Measurements from ENCODE around the gene GNGT2.
A peak's percentile ranks its signal among the peaks of the same experiment; 100 is the strongest.
"Not testable (repeated sequence)": the region's sequence is repeated elsewhere in the genome, so short reads cannot be mapped to it uniquely, and the experiment has no call there.

The GNGT2 gene

GRCh38 chr17:49183341-49183740 is 27.0 kb downstream of the GNGT2 start:
- TF ChIP-seq, protein P1, sequence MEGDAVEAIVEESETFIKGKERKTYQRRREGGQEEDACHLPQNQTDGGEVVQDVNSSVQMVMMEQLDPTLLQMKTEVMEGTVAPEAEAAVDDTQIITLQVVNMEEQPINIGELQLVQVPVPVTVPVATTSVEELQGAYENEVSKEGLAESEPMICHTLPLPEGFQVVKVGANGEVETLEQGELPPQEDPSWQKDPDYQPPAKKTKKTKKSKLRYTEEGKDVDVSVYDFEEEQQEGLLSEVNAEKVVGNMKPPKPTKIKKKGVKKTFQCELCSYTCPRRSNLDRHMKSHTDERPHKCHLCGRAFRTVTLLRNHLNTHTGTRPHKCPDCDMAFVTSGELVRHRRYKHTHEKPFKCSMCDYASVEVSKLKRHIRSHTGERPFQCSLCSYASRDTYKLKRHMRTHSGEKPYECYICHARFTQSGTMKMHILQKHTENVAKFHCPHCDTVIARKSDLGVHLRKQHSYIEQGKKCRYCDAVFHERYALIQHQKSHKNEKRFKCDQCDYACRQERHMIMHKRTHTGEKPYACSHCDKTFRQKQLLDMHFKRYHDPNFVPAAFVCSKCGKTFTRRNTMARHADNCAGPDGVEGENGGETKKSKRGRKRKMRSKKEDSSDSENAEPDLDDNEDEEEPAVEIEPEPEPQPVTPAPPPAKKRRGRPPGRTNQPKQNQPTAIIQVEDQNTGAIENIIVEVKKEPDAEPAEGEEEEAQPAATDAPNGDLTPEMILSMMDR (IDR thresholded peaks at IDR 0.05; ENCODE audit: control insufficient read depth, insufficient read depth, low read depth, low read length, missing control alignments), result no peak
- no peak for DNase-seq (ENCODE audit: low read depth)
- H3K4me3 ChIP-seq (ENCODE audit: control insufficient read depth, low read depth, low read length), result no peak overlapping the region

GRCh38 chr17:49180998-49181635 is 29.3 kb downstream of the GNGT2 start:
- TF ChIP-seq, protein P1 (IDR thresholded peaks at IDR 0.05; ENCODE audit: control insufficient read depth, insufficient read depth, low read depth, low read length, missing control alignments), result no peak
- no peak for DNase-seq (ENCODE audit: low read depth)
- H3K4me3 ChIP-seq (ENCODE audit: control insufficient read depth, low read depth, low read length), result no peak overlapping the region

- no peak overlapping the region for H3K4me3 ChIP-seq (ENCODE audit: control insufficient read depth, low read depth, low read length)
- no peak for DNase-seq (ENCODE audit: low read depth)
- TF ChIP-seq, protein P1 (IDR thresholded peaks at IDR 0.05; ENCODE audit: control insufficient read depth, insufficient read depth, low read depth, low read length, missing control alignments), result peak; percentile 92
These were observed 30.1 kb downstream of the GNGT2 start for GRCh38 chr17:49180303-49180702.

DNA sequence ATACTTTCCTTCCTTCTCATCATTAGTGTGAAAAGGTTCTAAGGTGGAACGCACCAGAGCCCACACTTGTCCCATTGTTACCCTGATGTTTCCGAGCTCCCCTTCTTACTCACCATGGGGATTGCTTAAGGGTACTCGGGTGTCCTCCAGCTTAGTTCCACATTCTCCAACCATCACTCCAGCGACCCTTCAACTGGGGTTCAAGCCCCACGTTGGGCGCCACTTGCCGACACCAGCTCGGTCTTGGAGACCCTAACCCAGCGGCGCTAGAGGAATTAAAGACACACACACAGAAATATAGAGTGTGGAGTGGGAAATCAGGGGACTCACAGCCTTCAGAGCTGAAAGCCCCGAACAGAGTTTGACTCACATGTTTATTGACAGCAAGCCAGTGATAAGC is 34.4 kb downstream of the GNGT2 start:
- H3K4me3 ChIP-seq (ENCODE audit: control insufficient read depth, low read depth, low read length); DNase-seq (ENCODE audit: low read depth): not testable (repeated sequence)

DNA sequence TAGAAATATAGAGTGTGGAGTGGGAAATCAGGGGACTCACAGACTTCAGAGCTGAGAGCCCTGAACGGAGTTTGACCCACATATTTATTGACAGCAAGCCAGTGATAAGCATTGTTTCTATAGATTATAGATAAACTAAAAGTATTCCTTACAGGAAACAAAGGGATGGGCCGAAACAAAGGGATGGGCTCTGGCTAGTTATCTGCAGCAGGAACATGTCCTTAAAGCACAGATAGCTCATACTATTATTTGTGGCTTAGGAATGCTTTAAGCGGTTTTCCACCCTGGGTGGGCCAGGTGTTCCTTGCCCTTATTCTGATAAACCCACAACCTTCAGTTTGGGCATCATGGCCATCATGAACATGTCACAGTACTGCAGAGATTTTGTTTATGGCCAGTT is 39.7 kb downstream of the GNGT2 start:
- DNase-seq (ENCODE audit: low read depth); H3K4me3 ChIP-seq (ENCODE audit: control insufficient read depth, low read depth, low read length): not testable (repeated sequence)

DNA sequence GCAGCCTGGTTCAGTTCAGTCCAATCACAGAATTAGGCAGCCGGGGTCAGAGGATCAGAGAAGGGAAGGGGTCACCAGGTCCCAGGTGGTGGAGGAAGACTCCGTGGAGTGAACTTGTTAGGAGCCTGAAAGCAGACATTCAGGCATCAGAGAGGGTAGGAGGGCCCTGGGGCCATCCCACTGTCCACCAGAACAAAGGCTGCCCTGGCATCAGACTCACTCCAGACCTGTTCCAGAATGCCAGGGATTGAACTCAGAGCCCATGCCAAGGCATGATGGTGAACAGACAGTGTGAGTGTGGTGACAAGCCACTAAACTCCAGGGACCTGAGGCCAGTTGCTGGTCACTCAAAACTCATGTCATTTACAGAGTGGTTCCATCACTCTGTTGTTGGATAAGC is 40.2 kb downstream of the GNGT2 start:
- H3K4me3 ChIP-seq (ENCODE audit: control insufficient read depth, low read depth, low read length), result no peak overlapping the region
- DNase-seq (ENCODE audit: low read depth), result no peak
- TF ChIP-seq, protein P1 (IDR thresholded peaks at IDR 0.05; ENCODE audit: control insufficient read depth, insufficient read depth, low read depth, low read length, missing control alignments), result no peak

GRCh38 chr17:49168706-49169105 is 41.7 kb downstream of the GNGT2 start:
- no peak overlapping the region for H3K4me3 ChIP-seq (ENCODE audit: control insufficient read depth, low read depth, low read length)
- TF ChIP-seq, protein P1 (IDR thresholded peaks at IDR 0.05; ENCODE audit: control insufficient read depth, insufficient read depth, low read depth, low read length, missing control alignments), result no peak
- no peak for DNase-seq (ENCODE audit: low read depth)

DNA sequence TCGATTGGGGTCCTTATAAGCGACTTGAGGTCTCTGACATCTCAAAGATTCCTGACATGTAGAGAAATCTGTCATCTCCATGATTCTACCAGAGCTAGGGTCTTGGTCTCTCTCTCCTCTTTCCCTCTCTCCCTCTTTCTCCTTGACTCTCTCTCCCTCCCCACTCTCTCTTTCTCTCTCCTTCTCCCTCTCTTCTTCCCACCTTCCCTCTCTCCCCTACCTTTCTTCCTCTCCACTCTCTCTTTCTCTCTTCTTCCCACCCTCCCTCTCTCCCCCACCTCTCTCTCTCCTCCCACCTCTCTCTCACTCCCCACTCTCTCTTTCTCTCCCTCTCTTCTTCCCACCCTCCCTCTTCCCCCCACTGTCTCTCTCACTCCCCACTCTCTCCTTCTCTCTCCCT is 45.2 kb downstream of the GNGT2 start:
- DNase-seq (ENCODE audit: low read depth), result no peak
- no peak overlapping the region for H3K4me3 ChIP-seq (ENCODE audit: control insufficient read depth, low read depth, low read length)
- TF ChIP-seq, protein P1 (IDR thresholded peaks at IDR 0.05; ENCODE audit: control insufficient read depth, insufficient read depth, low read depth, low read length, missing control alignments), result no peak

All from AG09309 (cell line).